Neural crest cell (in vitro differentiated cells): ENCODE data around the gene SLC31A2. TPM values are rescaled to one million over a fixed set of nuclear protein-coding genes. Genes with fewer than 3 reads are reported as not detected.
A peak's percentile ranks its signal among the peaks of the same experiment; 100 is the strongest.
"Not testable (repeated sequence)": the region's sequence is repeated elsewhere in the genome, so short reads cannot be mapped to it uniquely, and the experiment has no call there.

Experiments used
- DNase-seq: peaks from one replicate; pipeline ENCODE4 v3.0.0; 2021; ENCODE audit warnings: low read depth, mixed read lengths, low spot score
- H3K27ac Mint-ChIP-seq: one replicate; pipeline ENCODE4 v1.8.0; 2021; ENCODE audit warnings: mild to moderate bottlenecking, mixed read lengths; ENCODE audit not compliant: unreplicated experiment
- H3K27me3 Mint-ChIP-seq: 2 replicates; pipeline ENCODE4 v1.8.0; 2021; ENCODE audit warnings: low read depth, mild to moderate bottlenecking, mixed read lengths
- H3K36me3 Mint-ChIP-seq: 2 replicates; pipeline ENCODE4 v1.8.0; 2021; ENCODE audit warnings: low read depth, mild to moderate bottlenecking, mixed read lengths
- H3K4me1 Mint-ChIP-seq: 2 replicates; pipeline ENCODE4 v1.8.0; 2021; ENCODE audit warnings: mixed read lengths
- H3K4me3 Mint-ChIP-seq: one replicate; pipeline ENCODE4 v1.8.0; 2021; ENCODE audit warnings: mild to moderate bottlenecking, mixed read lengths
- H3K9me3 Mint-ChIP-seq: 2 replicates; pipeline ENCODE4 v1.8.0; 2021; ENCODE audit warnings: mixed read lengths
- long read RNA-seq: library from polyadenylated mRNA; unstranded; transcript quantifications from one replicate; pipeline ENCODE4 v2.0.0, GENCODE V29; 2020
- total RNA-seq: library from RNA; stranded (reverse); gene quantifications from 2 replicates; pipeline ENCODE4 v1.2.1, GENCODE V29; 2021
- TF ChIP-seq, protein P1 (sequence below): fragments of 200-600 bp; sonication (generic); conservative IDR thresholded peaks from 2 replicates; pipeline ENCODE4 v1.5.0; 2021; ENCODE audit warnings: antibody characterized with exemption, mild to moderate bottlenecking

Gene SLC31A2, protein sequence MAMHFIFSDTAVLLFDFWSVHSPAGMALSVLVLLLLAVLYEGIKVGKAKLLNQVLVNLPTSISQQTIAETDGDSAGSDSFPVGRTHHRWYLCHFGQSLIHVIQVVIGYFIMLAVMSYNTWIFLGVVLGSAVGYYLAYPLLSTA
- total RNA-seq: 3.0 and 3.6 TPM in 2 replicates
- long read RNA-seq, transcript SLC31A2-201 (4 exons, 1,785 nt): major isoform, 9 of 11 reads
- long read RNA-seq, partial matches to known transcripts: 0 of 11 reads
- long read RNA-seq, other reads (novel, unspliced or antisense): 2 of 11 reads

DNA sequence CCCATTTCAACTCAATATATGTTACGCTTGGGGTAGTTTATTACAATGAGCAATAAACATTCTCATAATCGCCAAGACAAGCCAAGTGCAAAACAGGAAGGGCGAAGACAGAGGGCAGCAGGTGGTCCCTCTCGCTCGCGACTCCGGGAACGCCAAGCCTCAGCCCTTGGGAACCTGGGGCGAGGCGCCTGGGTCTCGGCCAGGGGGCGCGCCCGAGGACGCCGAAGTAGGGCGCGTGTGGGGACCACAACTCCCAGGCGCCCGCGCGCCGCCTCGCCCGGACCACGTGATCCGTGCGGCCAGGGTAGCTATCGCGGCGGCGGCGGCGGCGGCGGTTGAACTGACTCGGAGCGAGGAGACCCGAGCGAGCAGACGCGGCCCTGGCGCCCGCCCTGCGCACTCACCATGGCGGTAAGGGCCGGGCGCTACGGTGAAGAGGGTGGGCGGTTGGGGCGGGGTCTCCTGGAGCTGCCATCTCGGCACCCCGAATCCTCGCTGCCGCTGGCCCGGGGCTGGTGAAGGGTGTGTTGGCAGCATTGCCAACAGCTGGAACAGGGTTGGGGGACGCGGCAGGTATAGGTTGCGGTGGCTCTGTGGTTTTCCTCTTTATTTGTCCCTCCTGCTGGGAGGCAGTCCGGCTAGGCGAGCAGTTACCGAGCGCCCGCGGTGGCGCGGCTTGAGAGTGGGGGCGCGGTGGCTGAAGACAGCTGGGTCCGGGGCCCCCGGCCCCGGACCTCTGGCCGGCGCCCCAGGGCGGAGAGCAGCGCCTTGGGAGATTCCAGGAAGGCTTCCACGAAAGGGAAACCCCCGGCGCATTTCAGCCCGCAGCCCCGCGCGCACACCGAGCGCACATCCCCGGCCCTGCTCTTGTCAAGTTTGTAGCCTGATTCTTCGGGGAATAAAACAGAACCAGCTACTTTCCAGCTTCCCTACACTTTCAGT is at the start of gene SLC31A2:
TSS of gene SLC31A2 (plus strand) at position 338 of the 942 bp plus-strand sequence. CDS start at position 406, 68 bp downstream.
- Mint-ChIP-seq H3K27ac (no peak within 1 kb of the TSS), H3K4me1 (peaks cover 7% of the 10 kb centered on the region), H3K4me3 (peak within 1 kb of the TSS; percentile 75), H3K27me3 (peaks cover 7% of the 10 kb centered on the region), H3K36me3 (no peaks in the 10 kb centered on the region), H3K9me3 (no peaks in the 10 kb centered on the region)
- DNase-seq: peak; percentile 87
- TF ChIP-seq, protein P1, sequence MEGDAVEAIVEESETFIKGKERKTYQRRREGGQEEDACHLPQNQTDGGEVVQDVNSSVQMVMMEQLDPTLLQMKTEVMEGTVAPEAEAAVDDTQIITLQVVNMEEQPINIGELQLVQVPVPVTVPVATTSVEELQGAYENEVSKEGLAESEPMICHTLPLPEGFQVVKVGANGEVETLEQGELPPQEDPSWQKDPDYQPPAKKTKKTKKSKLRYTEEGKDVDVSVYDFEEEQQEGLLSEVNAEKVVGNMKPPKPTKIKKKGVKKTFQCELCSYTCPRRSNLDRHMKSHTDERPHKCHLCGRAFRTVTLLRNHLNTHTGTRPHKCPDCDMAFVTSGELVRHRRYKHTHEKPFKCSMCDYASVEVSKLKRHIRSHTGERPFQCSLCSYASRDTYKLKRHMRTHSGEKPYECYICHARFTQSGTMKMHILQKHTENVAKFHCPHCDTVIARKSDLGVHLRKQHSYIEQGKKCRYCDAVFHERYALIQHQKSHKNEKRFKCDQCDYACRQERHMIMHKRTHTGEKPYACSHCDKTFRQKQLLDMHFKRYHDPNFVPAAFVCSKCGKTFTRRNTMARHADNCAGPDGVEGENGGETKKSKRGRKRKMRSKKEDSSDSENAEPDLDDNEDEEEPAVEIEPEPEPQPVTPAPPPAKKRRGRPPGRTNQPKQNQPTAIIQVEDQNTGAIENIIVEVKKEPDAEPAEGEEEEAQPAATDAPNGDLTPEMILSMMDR: peak; percentile 51

DNA sequence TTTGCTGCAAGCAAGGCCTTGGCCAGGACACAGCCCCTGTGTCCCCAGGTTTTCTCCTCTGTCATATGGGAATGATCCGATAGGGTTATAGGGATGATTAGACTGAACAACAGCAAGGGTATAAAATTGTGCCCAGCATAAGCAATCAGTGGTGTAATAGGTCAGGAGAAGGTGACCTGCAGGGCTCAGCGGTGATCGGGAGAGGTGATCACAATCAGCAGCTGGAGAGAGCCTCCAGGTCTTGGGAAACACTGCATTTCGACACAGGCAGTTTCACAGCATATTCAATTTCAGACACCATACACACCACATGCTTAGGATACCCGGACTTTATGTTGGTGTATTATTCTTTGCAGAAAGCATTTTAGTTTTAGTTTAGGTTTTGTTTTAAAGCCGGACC is 45.5 kb upstream of the SLC31A2 start:
- peaks cover 16% of the 10 kb centered on the region for H3K27me3 Mint-ChIP-seq
- DNase-seq, H3K4me1 Mint-ChIP-seq, H3K27ac Mint-ChIP-seq, H3K9me3 Mint-ChIP-seq, H3K4me3 Mint-ChIP-seq, H3K36me3 Mint-ChIP-seq: not testable (repeated sequence)

DNA sequence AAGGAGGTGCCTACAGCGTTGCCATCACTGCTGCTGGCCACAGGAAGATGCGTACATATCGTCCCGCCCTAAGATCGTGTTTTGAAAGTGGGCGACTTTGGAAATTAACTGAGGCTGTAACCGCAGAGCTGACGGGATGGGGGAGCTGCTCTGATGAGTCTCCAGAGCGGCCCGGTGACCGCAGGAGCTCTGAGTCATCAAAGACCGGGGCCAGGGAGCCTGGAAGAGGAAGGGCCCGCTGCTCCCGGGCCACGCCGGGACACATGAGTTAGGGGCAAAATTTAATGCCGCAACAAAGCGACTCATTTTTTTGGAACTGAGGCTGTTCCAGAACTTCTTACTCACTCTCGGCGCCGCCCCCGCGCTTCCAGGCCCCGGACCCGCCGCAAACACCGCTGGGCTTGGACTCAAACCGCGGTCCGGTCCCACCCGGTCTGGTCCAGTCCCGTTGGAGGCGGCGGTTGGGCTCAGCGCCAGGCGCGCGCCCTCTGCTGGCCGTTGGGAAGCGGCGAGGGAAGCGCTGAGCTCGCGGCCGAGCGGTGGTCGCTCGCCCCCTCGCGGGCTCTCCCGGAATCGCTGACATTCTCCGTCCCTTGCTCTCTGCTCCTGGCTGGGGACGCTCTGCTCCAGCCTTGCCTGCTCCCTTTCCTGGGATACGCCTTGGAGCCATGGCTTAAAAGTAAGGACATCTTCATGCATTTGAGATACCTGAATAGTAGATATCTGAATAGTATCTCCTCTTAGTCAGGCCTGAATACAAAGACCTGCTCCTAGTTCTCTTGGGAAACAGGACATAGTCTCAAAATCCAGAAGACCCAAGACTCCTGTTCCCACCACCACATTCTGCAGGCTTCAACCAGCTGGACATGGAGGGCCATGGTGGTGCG is 39.5 kb upstream of the SLC31A2 start:
- TF ChIP-seq, protein P1: peak; percentile 53
- H3K36me3 Mint-ChIP-seq, H3K4me1 Mint-ChIP-seq, H3K9me3 Mint-ChIP-seq, H3K27ac Mint-ChIP-seq, H3K27me3 Mint-ChIP-seq, H3K4me3 Mint-ChIP-seq: not testable (repeated sequence)
- peak; percentile 14 for DNase-seq

DNA sequence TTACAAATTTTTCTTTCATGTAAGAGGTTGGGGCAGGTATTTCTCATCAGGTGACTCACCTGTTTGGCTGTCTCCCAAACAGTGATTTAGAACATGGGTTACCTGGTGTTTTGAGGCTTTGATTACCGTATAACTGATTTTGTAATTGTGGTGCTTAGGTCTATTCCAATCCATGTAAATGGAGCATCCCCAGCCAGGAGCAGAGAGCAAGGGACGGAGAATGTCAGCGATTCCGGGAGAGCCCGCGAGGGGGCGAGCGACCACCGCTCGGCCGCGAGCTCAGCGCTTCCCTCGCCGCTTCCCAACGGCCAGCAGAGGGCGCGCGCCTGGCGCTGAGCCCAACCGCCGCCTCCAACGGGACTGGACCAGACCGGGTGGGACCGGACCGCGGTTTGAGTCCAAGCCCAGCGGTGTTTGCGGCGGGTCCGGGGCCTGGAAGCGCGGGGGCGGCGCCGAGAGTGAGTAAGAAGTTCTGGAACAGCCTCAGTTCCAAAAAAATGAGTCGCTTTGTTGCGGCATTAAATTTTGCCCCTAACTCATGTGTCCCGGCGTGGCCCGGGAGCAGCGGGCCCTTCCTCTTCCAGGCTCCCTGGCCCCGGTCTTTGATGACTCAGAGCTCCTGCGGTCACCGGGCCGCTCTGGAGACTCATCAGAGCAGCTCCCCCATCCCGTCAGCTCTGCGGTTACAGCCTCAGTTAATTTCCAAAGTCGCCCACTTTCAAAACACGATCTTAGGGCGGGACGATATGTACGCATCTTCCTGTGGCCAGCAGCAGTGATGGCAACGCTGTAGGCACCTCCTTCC is 37.9 kb upstream of the SLC31A2 start:
- H3K36me3 Mint-ChIP-seq, H3K27me3 Mint-ChIP-seq, H3K27ac Mint-ChIP-seq, H3K4me1 Mint-ChIP-seq, DNase-seq, H3K4me3 Mint-ChIP-seq, H3K9me3 Mint-ChIP-seq: not testable (repeated sequence)
- TF ChIP-seq, protein P1: peak; percentile 49

DNA sequence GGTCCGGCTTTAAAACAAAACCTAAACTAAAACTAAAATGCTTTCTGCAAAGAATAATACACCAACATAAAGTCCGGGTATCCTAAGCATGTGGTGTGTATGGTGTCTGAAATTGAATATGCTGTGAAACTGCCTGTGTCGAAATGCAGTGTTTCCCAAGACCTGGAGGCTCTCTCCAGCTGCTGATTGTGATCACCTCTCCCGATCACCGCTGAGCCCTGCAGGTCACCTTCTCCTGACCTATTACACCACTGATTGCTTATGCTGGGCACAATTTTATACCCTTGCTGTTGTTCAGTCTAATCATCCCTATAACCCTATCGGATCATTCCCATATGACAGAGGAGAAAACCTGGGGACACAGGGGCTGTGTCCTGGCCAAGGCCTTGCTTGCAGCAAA is 32.0 kb upstream of the SLC31A2 start:
- not testable (repeated sequence) for H3K4me3 Mint-ChIP-seq, H3K27ac Mint-ChIP-seq, H3K9me3 Mint-ChIP-seq, H3K4me1 Mint-ChIP-seq, H3K27me3 Mint-ChIP-seq, DNase-seq, H3K36me3 Mint-ChIP-seq
